Mesenchymal stem cell (in vitro differentiated cells and primary cell): Measurements from ENCODE around the gene CFAP58.

Source experiments
- DNase-seq: peaks from one replicate; pipeline ENCODE4 v3.0.0-alpha.2; 2013
- H2AFZ ChIP-seq: one replicate; pipeline ENCODE4 v1.6.1; 2013; ENCODE audit warnings: low read depth, mild to moderate bottlenecking, control low read depth, inconsistent platforms, low read length, moderate library complexity
- H2AK5ac ChIP-seq: 2 replicates; pipeline ENCODE4 v1.6.1; 2013; ENCODE audit warnings: low read length, moderate library complexity, mild to moderate bottlenecking, inconsistent platforms; ENCODE audit not compliant: severe bottlenecking
- H2BK120ac ChIP-seq: one replicate; pipeline ENCODE4 v1.6.1; 2013; ENCODE audit warnings: low read depth, mild to moderate bottlenecking, inconsistent platforms, low read length, moderate library complexity
- H2BK12ac ChIP-seq, 2 experiments: one replicate each; pipeline ENCODE4 v1.6.1; 2013; ENCODE audit warnings: inconsistent platforms in 2 of 2, low read length in 2 of 2, mild to moderate bottlenecking in 2 of 2, moderate library complexity in 2 of 2, control low read depth in 1 of 2
- H2BK15ac ChIP-seq: one replicate; pipeline ENCODE4 v1.6.1; 2013; ENCODE audit warnings: mild to moderate bottlenecking, low read depth, inconsistent platforms; ENCODE audit not compliant: poor library complexity, severe bottlenecking
- H2BK5ac ChIP-seq: 2 replicates; pipeline ENCODE4 v1.6.1; 2013; ENCODE audit warnings: low read depth, mild to moderate bottlenecking, low read length, control low read depth, inconsistent platforms; ENCODE audit not compliant: poor library complexity, severe bottlenecking
- H3K14ac ChIP-seq, 2 experiments: one replicate each; pipeline ENCODE4 v1.6.1; 2013; ENCODE audit warnings: inconsistent platforms in 2 of 2, low read length in 2 of 2, control low read depth in 1 of 2, mild to moderate bottlenecking in 1 of 2, moderate library complexity in 1 of 2
- H3K18ac ChIP-seq, 2 experiments: one replicate each; pipeline ENCODE4 v1.6.1; 2013; ENCODE audit warnings: inconsistent platforms in 2 of 2, low read length in 2 of 2, control low read depth in 1 of 2, low read depth in 1 of 2, mild to moderate bottlenecking in 1 of 2
- H3K23ac ChIP-seq, 2 experiments: one replicate each; pipeline ENCODE4 v1.6.1; 2013; ENCODE audit warnings: inconsistent platforms in 2 of 2, low read length in 2 of 2, mild to moderate bottlenecking in 2 of 2, moderate library complexity in 2 of 2, control low read depth in 1 of 2
- H3K27ac ChIP-seq: 2 replicates; pipeline ENCODE4 v1.5.1; 2013; ENCODE audit warnings: mild to moderate bottlenecking, moderate library complexity, low read length, control low read depth, inconsistent platforms; ENCODE audit not compliant: poor library complexity, severe bottlenecking
- H3K27me3 ChIP-seq, 2 experiments: 2 replicates each; pipeline versions ENCODE4 v1.6.1 to v1.7.0; 2013; ENCODE audit warnings: low read length in 2 of 2, mild to moderate bottlenecking in 2 of 2, moderate library complexity in 2 of 2, control low read depth in 1 of 2, inconsistent platforms in 1 of 2; ENCODE audit not compliant: control insufficient read depth in 1 of 2, insufficient read depth in 1 of 2
- H3K36me3 ChIP-seq, 2 experiments: 2 replicates each; pipeline versions ENCODE4 v1.6.1 to v1.7.0; 2013; ENCODE audit warnings: low read length in 2 of 2, control low read depth in 1 of 2, inconsistent platforms in 1 of 2, low read depth in 1 of 2, mild to moderate bottlenecking in 1 of 2; ENCODE audit not compliant: insufficient read depth in 2 of 2, control insufficient read depth in 1 of 2
- H3K4ac ChIP-seq, 2 experiments: one replicate each; pipeline ENCODE4 v1.6.1; 2013; ENCODE audit warnings: inconsistent platforms in 2 of 2, low read length in 2 of 2, mild to moderate bottlenecking in 2 of 2, moderate library complexity in 2 of 2, control low read depth in 1 of 2, low read depth in 1 of 2
- H3K4me1 ChIP-seq: 2 replicates; pipeline ENCODE4 v1.6.1; 2013; ENCODE audit warnings: low read depth, low read length, control low read depth; ENCODE audit not compliant: control insufficient read depth, insufficient read depth
- H3K4me2 ChIP-seq: 2 replicates; pipeline ENCODE4 v1.6.1; 2013; ENCODE audit warnings: low read length, mild to moderate bottlenecking, inconsistent platforms; ENCODE audit not compliant: poor library complexity, severe bottlenecking
- H3K4me3 ChIP-seq, 2 experiments: 2 replicates each; pipeline versions ENCODE4 v1.5.1 to v1.7.0; 2013; ENCODE audit warnings: low read length in 2 of 2, mild to moderate bottlenecking in 2 of 2, control low read depth in 1 of 2, low read depth in 1 of 2; ENCODE audit not compliant: insufficient read depth in 1 of 2
- H3K79me1 ChIP-seq: replicated peaks from 2 replicates; pipeline ENCODE4 v1.6.1; 2013; ENCODE audit warnings: mild to moderate bottlenecking, control low read depth, low read length, inconsistent platforms; ENCODE audit not compliant: poor library complexity, severe bottlenecking
- H3K9ac ChIP-seq: 2 replicates; pipeline ENCODE4 v1.7.0; 2013; ENCODE audit warnings: mild to moderate bottlenecking, low read length, moderate library complexity
- H3K9me3 ChIP-seq: 2 replicates; pipeline ENCODE4 v1.7.0; 2013; ENCODE audit warnings: mild to moderate bottlenecking, low read length; ENCODE audit not compliant: control insufficient read depth
- H4K8ac ChIP-seq: one replicate; pipeline ENCODE4 v1.6.1; 2013; ENCODE audit warnings: inconsistent platforms, mild to moderate bottlenecking, low read length, moderate library complexity
- H4K91ac ChIP-seq: one replicate; pipeline ENCODE4 v1.6.1; 2013; ENCODE audit warnings: mild to moderate bottlenecking, low read length, inconsistent platforms
- WGBS: methylation state at CpG from one replicate; pipeline ENCODE4 v1.1.7; 2013; ENCODE audit warnings: mixed read lengths; 5-methylcytosine and 5-hydroxymethylcytosine counted together

CFAP58 gene

DNA sequence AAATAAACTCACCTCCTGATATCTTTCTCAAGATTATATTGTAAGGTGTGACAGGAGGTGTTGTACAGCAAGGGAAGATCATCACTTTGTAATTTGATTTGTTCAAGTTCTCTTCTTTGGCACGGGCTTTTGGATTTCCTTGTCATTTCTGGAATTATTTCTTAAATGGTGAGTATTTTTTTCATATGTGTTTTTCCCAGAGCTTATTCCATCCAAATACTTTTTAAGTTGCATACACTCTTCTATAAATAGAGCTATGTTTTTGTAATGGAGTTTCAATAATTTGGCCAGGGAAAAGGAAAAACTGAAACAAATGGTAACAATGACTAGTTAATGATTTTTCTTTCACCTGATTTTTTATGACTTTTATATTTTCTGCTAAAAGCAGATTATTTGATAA is 92.5 kb downstream of the CFAP58 start:
- no peaks in the 10 kb centered on the region for H3K27me3 ChIP-seq
- H2BK5ac ChIP-seq = no peak overlapping the region
- no peak overlapping the region for H3K4ac ChIP-seq
- H4K8ac ChIP-seq = no peak overlapping the region
- H3K27ac ChIP-seq = no peak overlapping the region
- H3K4me2 ChIP-seq = no peak overlapping the region
- WGBS = no CpG with 5 or more reads among the region's 1 CpG
- no peak overlapping the region for H2AFZ ChIP-seq
- H3K4me3 ChIP-seq = no peak overlapping the region
- no peak overlapping the region for H3K14ac ChIP-seq
- no peak overlapping the region for H2AK5ac ChIP-seq
- no peak overlapping the region for H3K18ac ChIP-seq
- no peak overlapping the region for H3K23ac ChIP-seq
- no peaks in the 10 kb centered on the region for H3K79me1 ChIP-seq
- no peak overlapping the region for H2BK120ac ChIP-seq
- H3K36me3 ChIP-seq = no peaks in the 10 kb centered on the region
- H2BK15ac ChIP-seq = no peak overlapping the region
- H3K9ac ChIP-seq = no peak overlapping the region
- no peaks in the 10 kb centered on the region for H3K4me1 ChIP-seq
- H3K9me3 ChIP-seq = no peaks in the 10 kb centered on the region
- no peak for DNase-seq
- H2BK12ac ChIP-seq = no peak overlapping the region
- no peak overlapping the region for H4K91ac ChIP-seq

DNA sequence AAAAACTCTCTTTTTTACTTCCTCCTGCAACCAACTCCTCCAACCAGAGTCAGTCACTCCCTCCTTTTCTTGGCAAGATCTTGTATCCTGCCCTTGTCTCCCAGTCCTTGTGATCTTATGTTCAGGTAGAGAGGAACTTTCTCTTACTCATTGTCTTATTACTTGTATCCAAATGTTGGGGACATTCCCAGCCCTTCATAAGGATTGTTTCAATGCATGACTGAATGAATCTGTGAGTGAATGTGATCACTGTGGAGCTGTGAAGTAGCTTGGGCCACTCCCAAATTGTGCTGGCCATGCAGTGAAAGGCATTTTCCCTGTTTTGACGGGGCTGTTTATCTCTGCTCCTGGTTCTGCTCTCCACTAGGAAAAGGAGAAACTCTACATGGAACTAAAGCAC is 93.7 kb downstream of the CFAP58 start:
- no peak overlapping the region for H2BK120ac ChIP-seq
- no peak overlapping the region for H2AFZ ChIP-seq
- H3K4me2 ChIP-seq = no peak overlapping the region
- no peak overlapping the region for H3K23ac ChIP-seq
- no peak overlapping the region for H3K4me3 ChIP-seq
- no peak overlapping the region for H2BK15ac ChIP-seq
- no peaks in the 10 kb centered on the region for H3K9me3 ChIP-seq
- no peaks in the 10 kb centered on the region for H3K79me1 ChIP-seq
- no peak overlapping the region for H3K27ac ChIP-seq
- H3K9ac ChIP-seq = no peak overlapping the region
- no peak overlapping the region for H2BK5ac ChIP-seq
- DNase-seq = no peak
- H3K18ac ChIP-seq = no peak overlapping the region
- 63% methylated on average over 1 of the region's 1 CpG for whole genome bisulfite sequencing
- H3K27me3 ChIP-seq = no peaks in the 10 kb centered on the region
- no peaks in the 10 kb centered on the region for H3K36me3 ChIP-seq
- H4K91ac ChIP-seq = no peak overlapping the region
- no peak overlapping the region for H2AK5ac ChIP-seq
- no peak overlapping the region for H3K4ac ChIP-seq
- no peak overlapping the region for H4K8ac ChIP-seq
- no peak overlapping the region for H2BK12ac ChIP-seq
- no peaks in the 10 kb centered on the region for H3K4me1 ChIP-seq
- H3K14ac ChIP-seq = no peak overlapping the region

DNA sequence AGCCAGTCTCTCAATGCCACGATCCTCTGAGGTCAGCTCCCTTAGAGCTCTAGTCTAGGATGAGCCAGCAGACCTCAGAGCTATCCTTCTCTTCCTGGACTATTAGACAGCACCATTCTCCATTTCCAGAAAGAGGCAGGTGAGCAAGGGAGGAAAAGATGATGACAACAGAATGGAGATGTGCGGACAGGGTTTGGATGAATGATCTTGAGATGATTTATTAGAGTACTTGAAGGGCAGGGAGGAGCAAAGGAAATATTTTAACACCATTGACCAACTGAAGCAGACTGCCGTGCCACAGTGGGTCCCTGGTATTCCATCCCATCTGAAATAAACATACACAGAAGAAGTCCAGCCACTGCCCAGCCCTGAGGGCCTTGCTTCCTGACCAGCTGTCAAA is 94.3 kb downstream of the CFAP58 start:
- Histone ChIP-seq H2BK120ac (no peak overlapping the region), H3K79me1 (no peaks in the 10 kb centered on the region), H3K9ac (no peak overlapping the region), H3K4me3 (no peak overlapping the region), H2BK15ac (no peak overlapping the region), H3K14ac (no peak overlapping the region), H3K4ac (no peak overlapping the region), H3K9me3 (no peaks in the 10 kb centered on the region), H3K27ac (no peak overlapping the region), H3K23ac (no peak overlapping the region), H3K4me1 (no peaks in the 10 kb centered on the region), H3K4me2 (no peak overlapping the region), H3K36me3 (no peaks in the 10 kb centered on the region), H2AK5ac (no peak overlapping the region), H2AFZ (no peak overlapping the region), H2BK5ac (no peak overlapping the region), H3K18ac (no peak overlapping the region), H4K8ac (no peak overlapping the region), H4K91ac (no peak overlapping the region), H2BK12ac (no peak overlapping the region), H3K27me3 (no peaks in the 10 kb centered on the region)
- DNase-seq = no peak
- WGBS = 25% methylated on average over 1 of the region's 3 CpGs

DNA sequence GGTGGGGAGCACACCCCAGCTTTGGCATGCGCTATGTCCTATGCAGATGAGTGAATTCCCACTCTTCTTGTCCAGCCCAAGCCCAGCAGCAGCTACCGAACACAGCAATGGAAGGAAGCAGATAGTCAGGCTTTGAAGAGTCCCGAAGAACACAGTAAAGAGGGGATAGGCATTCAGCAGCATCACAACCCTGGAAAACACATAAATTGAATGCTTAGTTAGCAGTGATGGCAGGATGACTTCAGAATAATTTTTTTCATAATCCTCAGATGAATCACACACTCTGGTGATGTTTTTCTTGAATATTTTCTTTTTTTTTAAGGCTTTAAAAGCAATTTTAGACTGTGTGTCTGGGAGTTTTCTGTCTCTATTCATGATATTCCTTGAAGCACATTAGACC is 95.8 kb downstream of the CFAP58 start:
- H3K4me2 ChIP-seq = no peak overlapping the region
- no peaks in the 10 kb centered on the region for H3K27me3 ChIP-seq
- no peak for DNase-seq
- H4K8ac ChIP-seq = no peak overlapping the region
- no peak overlapping the region for H3K4ac ChIP-seq
- no peak overlapping the region for H3K27ac ChIP-seq
- H3K23ac ChIP-seq = no peak overlapping the region
- H3K4me1 ChIP-seq = no peaks in the 10 kb centered on the region
- no peak overlapping the region for H2BK5ac ChIP-seq
- no peak overlapping the region for H2AFZ ChIP-seq
- no peak overlapping the region for H3K4me3 ChIP-seq
- 71% methylated on average over 2 of the region's 3 CpGs for WGBS
- no peak overlapping the region for H3K9ac ChIP-seq
- H2BK12ac ChIP-seq = no peak overlapping the region
- H2BK15ac ChIP-seq = no peak overlapping the region
- H2AK5ac ChIP-seq = no peak overlapping the region
- H2BK120ac ChIP-seq = no peak overlapping the region
- no peaks in the 10 kb centered on the region for H3K36me3 ChIP-seq
- no peak overlapping the region for H3K14ac ChIP-seq
- no peak overlapping the region for H4K91ac ChIP-seq
- H3K9me3 ChIP-seq = no peaks in the 10 kb centered on the region
- no peaks in the 10 kb centered on the region for H3K79me1 ChIP-seq
- no peak overlapping the region for H3K18ac ChIP-seq
